Measurements from ENCODE around the gene ENTHD1.

GRCh38 chr22:39898997-39899396 is 5.4 kb upstream of the ENTHD1 start:
- no peak for TF ChIP-seq CTCF (conservative IDR thresholded peaks at IDR 0.05; ENCODE audit: low read length)
- no peak for TF ChIP-seq EZH2phosphoT487 (IDR thresholded peaks at IDR 0.05; ENCODE audit: borderline replicate concordance, low read depth, low read length)
